HG02623 (cell line): Measurements from ENCODE around the gene CPSF4L.
"Not testable (repeated sequence)": the region's sequence is repeated elsewhere in the genome, so short reads cannot be mapped to it uniquely, and the experiment has no call there.

ENCODE experiments used
- ATAC-seq: cut with Tn5 transposase; IDR thresholded peaks from one replicate; pipeline ENCODE4 v1.9.1; 2021; ENCODE audit warnings: moderate library complexity; ENCODE audit not compliant: unreplicated experiment

CPSF4L gene

GRCh38 chr17:73269791-73270190 is 8.1 kb upstream of the CPSF4L start:
- no peak for ATAC-seq

DNA sequence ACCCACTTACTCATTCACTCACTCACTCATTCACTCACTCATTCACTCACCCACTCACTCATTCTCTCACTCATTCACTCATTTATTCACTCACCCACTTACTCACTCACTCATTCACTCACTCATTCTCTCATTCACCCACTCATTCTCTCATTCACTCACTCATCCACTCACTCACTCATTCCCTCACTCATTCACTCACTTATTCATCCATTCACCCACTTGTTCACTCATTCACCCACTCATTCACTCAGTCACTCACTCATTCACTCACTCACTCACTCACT is 7.6 kb upstream of the CPSF4L start:
- no peak for ATAC-seq

DNA sequence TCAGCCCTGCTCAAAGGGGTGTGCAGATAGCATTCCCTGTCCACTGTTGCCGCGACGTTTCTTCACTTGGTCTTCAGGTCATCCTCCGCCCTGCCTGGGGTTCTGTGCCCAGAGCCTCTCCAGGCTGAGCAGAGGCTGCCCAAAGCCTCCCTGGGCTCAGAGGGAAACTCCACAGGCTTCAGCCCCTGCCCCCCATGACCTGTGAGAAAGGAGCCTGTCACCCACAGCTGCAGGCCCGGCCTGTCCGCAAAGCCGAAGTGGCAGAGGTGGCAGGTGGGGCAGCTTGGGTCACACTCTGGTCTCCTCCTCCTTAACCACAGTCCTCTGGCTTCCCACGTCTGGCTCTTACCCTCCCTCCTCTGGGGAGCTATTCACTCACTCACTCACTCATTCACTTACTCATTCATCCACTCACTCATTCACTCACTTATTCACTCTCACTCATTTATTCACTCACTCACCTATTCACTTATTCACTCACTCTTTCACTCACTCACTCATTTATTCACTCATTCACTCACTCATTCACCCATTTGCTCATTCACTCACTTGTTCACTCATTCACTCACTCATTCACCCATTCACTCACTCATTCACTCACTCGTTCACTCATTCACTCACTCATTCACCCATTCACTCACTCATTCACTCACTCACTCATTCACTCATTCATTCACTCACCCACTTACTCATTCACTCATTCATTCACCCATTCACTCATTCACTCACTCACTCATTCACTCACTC is 7.1 kb upstream of the CPSF4L start:
- no peak for ATAC-seq

GRCh38 chr17:73267648-73268537 is 6.2 kb upstream of the CPSF4L start:
- no peak for ATAC-seq

DNA sequence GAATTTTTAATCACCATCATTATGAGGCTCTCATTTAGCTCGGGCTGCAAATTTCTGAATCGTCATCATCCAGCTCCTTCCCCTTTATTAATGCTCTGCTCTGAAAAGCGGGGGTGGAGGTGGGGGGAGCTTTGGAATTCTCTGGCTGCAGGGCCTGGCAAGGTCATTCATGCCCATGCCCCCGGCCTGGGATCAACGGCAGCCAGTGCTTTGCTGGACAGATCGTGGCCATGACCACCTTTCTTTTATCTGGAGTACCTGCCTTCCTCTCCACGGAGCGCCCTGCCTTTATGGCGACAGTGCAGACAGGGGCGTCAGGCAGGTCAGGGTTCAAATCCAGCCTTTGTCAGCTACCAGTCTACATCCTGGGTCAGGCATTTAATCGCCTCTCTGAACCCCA is 5.1 kb upstream of the CPSF4L start:
- no peak for ATAC-seq

GRCh38 chr17:73265646-73266640 is 4.3 kb upstream of the CPSF4L start:
- no peak for ATAC-seq

DNA sequence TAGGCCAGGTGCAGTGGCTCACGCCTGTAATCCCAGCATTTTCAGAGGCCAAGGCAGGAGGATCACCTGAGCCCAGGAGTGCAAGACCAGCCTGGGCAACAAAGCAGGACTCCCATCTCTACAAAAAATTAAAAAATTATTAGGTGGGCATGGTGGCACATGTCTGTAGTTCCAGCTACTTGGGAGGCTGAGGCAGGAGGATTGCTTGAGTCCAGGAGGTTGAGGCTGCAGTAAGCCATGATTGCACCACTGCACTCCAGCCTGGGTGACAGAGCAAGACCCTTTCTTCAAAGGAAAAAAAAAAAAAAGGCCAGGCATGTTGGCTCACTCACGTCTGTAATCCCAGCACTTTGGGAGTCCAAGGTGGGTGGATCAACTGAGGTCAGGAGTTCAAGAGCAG is 2.8 kb upstream of the CPSF4L start:
- ATAC-seq: not testable (repeated sequence)

DNA sequence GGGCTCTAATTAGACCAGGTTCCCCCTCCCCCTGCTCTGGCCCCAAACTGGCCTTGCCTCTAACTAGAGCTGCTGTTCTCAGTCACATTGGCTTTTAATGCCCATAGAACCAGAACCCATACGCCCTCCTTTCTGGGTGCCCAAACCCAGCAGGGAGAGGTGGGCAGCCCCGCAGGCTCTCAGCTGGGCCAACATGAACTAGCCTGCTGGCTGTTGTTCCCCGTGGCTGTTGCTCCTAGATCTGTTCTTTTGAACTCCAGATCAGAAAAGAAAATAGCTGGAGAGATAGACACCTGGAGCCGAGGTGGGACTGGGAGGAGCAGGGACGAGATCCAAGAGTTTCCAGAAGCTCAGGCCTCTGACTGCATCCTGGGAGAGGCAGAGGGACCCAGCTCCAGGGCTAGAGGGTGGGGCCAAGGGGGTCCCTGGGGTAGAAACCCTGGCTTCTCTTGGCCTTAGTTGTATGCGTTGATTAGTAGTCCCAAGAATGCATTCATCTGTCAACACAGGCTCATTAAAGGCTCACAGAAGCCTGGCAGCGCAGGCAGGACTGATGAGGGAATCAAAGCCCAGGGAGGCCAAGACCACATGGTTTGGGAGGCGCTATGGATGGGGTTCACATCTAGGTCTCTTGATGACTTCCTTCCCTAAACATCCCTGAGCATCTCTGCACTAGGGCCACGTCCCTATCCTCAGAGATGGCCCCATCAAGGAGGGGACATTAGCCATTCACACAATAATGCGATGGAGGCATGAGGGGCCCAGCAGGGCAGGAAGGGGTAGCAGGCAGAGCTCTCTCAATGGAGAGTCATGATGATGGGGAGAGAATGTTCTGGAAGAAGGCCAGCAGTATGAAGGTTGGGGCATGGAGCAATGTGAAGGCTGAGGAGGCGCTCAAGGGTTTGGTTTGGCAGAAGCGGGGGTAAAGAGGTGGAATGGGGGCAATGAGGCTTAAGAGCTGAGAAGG is 1.3 kb upstream of the CPSF4L start:
- ATAC-seq: no peak

- no peak for ATAC-seq
These were observed 434 bp upstream of the CPSF4L start for GRCh38 chr17:73261952-73262675.

DNA sequence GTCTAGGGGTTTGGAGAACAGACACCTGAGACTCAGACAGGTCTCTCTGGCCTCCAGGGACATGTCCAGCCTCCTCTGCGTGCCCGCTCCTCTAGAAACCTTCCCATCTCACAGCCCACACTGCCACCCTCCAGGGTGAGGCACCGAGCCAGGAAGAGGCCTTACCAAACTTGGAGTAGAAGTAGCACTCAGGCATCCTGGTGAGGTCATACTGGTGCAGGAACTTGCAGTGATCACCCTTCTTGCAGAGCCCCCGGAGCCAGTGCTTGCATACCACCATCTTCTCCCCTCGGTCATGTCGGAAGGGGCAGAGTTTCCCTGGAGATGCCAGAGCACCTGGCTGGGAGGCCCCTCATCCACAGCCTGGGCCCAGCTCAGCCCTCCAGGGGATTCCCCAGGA is 4.2 kb downstream of the CPSF4L start:
- ATAC-seq: no peak

GRCh38 chr17:73256220-73256619 is 5.5 kb downstream of the CPSF4L start:
- no peak for ATAC-seq

DNA sequence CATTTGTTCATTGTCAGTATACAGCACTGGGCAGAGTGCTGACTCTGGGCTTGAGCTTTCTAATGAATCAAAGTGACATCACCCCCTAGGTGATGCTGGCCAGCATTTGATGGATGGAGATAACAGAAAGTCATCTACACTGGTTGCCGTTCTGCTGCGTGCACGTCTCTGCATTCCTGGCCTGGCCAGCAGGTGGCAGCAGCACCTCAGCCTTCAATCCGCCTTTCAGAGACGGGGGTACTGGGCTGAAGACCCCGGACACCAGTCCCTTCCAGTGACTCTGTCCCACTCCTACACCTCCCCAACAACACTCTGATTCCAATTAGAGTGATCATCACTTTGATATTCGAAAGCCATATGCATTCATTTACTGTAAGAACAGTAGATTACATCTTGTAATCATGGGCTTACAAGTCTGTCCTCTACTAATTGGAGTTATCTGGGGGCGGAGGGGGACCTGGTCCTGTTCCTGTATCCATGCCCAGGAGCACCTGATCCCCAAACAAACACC is 6.0 kb downstream of the CPSF4L start:
- ATAC-seq: no peak

- no peak for ATAC-seq
These were observed 9.8 kb downstream of the CPSF4L start for GRCh38 chr17:73251871-73252270.

GRCh38 chr17:73250851-73251640 is 10.6 kb downstream of the CPSF4L start:
- ATAC-seq: no peak

GRCh38 chr17:73249700-73250099 is 12.0 kb downstream of the CPSF4L start:
- no peak for ATAC-seq

DNA sequence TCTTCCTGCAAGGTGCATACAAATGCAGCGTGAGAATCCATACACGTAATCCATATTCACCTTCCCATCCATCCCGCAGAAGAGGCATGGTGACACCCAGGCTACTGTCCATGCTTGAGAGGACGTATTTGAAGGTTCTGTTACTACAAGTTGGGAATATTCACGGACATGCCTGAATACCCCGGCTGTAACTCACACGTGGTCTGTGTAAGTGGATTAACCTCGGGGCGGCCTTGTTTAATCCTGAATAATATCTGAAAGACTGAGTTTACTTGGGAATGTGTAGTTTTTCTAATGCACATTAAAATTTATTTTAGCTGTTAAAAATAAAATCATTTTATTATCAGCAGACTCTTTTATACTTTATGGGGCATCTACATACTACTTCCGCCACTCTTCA is 13.1 kb downstream of the CPSF4L start:
- ATAC-seq: no peak

- ATAC-seq: no peak
These were observed 14.0 kb downstream of the CPSF4L start for GRCh38 chr17:73247726-73248125.

DNA sequence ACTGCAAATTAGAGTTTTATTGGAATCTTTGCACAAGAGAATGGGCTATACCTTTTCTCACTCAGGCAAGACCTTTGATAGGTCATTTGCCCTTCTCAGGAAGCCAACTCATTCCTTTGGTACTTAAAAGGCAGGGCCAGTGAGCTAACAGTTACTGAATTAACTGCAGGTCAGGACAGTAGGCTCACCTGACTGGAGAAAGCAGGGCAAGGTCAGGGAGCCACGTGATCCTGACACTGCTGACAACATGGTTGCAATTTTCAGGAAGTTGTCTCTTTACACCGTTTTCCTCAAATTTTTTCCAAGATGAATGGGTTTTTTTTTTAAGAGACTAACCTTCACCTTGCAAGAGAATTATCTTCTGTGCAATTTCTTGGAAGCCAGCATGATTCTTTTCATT is 21.1 kb downstream of the CPSF4L start:
- no peak for ATAC-seq
